GM12873 (cell line): Measurements from ENCODE around the gene SGSM2.

ENCODE experiments used
- TF ChIP-seq, protein P1 (sequence below): IDR thresholded peaks from 2 replicates; pipeline ENCODE4 v1.5.1; 2012; ENCODE audit warnings: low read depth, mild to moderate bottlenecking, moderate library complexity, low read length, control low read depth; ENCODE audit not compliant: insufficient read depth; ENCODE audit errors: missing control alignments

SGSM2 gene

DNA sequence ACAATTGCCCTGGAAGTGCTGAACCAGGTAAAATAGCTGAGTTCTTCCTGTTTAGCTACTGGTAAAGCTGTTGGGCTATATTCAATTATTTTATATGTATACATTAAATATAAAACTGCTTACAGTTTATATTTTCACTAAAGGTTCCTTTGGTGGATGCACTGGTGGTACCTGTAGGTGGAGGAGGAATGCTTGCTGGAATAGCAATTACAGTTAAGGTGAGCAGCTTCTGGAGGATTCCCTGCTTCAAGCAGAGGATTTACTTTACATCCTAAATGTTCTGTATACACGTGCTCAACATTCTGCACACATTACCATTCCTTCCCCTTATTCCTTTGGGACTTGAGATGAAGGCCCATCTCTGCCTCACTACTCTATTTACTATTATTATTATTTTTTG lies 15.9 kb upstream of the SGSM2 start:
- TF ChIP-seq, protein P1, sequence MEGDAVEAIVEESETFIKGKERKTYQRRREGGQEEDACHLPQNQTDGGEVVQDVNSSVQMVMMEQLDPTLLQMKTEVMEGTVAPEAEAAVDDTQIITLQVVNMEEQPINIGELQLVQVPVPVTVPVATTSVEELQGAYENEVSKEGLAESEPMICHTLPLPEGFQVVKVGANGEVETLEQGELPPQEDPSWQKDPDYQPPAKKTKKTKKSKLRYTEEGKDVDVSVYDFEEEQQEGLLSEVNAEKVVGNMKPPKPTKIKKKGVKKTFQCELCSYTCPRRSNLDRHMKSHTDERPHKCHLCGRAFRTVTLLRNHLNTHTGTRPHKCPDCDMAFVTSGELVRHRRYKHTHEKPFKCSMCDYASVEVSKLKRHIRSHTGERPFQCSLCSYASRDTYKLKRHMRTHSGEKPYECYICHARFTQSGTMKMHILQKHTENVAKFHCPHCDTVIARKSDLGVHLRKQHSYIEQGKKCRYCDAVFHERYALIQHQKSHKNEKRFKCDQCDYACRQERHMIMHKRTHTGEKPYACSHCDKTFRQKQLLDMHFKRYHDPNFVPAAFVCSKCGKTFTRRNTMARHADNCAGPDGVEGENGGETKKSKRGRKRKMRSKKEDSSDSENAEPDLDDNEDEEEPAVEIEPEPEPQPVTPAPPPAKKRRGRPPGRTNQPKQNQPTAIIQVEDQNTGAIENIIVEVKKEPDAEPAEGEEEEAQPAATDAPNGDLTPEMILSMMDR: no peak

DNA sequence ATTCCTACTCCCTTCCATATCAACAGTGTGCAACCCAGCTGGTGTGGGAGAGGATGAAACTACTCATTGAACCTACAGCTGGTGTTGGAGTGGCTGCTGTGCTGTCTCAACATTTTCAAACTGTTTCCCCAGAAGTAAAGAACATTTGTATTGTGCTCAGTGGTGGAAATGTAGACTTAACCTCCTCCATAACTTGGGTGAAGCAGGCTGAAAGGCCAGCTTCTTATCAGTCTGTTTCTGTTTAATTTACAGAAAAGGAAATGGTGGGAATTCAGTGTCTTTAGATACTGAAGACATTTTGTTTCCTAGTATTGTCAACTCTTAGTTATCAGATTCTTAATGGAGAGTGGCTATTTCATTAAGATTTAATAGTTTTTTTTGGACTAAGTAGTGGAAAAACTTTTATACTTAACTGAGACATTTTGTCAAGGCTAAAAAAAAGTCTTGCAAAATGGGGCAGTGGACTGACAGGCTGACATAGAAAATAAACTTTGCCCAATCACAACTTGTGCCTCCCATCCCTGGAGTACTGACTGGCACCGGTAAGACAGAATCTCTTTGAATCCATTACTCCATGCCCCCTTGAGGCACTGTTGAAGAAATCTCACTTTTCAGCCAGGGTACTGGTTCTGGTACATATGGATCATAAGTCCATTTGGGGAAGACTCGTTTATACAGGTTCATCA lies 13.5 kb upstream of the SGSM2 start:
- TF ChIP-seq, protein P1: no peak

DNA sequence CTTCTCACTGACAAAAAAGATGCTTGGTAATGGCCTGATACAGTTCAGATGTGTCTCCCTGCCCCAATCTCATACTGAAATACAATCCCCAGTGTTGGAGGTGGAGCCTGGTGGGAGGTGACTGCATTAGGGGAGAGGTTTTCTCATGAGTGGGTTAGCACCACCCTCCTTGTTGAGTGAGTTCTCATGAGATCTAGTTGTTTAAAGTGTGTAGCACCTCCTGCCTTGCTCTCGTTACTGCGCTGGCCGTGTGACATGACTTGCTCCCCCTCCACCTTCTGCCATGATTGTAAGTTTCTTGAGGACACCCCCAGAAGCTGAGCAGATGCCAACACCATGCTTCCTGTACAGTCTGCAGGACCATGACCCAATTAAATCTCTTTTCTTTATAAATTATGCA lies 6.0 kb upstream of the SGSM2 start:
- TF ChIP-seq, protein P1: no peak

DNA sequence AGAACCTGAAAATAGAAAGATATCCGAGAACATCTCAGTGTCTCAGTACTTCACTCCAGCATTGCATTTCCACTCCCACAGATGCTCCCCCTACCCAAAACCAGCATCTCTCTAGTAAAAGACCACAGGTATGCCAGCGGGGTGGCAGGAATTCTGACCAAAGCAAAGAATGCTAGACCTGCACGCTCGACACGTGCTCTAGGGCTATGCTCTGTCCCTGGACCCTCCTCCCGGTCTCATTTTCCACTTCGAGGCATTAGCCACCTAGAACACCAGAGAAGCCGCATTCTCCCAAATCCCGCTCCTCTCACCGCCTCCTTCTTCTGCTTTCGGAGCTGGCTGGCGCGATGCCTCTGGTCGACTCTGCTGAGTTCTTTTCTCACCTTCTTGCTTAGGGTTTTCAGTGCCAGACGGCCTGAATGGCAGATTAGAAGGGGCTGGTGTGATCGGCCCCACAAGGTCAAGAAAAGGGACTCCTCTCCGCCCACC lies 1.5 kb upstream of the SGSM2 start:
- TF ChIP-seq, protein P1: no peak

DNA sequence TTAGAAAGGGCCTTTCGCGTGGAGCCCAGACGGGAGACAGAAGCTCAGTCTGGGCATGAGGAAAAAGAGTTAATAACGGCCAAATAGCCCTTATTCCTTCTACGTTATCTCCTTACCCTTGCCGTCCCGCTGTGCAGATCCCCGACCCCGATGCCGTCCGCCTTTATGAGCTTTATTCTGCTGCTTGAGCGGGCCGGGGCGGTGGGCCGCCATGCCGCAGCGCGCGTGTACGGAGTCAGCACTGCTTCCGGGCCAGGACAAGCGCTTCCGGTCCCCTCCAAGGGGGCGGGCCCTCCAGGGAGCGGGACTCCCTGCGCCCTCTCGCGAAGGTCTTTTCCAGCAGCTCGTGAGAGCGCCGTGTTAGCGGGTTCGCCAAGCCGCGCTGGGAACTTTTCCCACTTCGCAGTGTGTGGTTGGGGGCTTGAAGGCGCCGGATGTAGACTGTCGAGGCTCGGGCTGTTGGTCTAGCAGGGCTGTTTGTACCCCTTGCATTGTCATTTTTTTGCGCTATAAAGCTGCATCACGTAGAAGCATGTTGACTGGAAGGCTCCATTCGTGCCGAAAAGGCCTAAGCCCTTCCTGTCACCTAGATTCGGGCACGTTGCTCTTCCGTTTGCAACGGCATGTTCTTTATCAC lies 968 bp upstream of the SGSM2 start, which contains the start of gene TSR1:
TSR1 (minus strand) TSS at position 243 of the 637 bp plus-strand sequence; CDS start at position 213, 30 bp downstream.
- TF ChIP-seq, protein P1: peak; percentile 29

DNA sequence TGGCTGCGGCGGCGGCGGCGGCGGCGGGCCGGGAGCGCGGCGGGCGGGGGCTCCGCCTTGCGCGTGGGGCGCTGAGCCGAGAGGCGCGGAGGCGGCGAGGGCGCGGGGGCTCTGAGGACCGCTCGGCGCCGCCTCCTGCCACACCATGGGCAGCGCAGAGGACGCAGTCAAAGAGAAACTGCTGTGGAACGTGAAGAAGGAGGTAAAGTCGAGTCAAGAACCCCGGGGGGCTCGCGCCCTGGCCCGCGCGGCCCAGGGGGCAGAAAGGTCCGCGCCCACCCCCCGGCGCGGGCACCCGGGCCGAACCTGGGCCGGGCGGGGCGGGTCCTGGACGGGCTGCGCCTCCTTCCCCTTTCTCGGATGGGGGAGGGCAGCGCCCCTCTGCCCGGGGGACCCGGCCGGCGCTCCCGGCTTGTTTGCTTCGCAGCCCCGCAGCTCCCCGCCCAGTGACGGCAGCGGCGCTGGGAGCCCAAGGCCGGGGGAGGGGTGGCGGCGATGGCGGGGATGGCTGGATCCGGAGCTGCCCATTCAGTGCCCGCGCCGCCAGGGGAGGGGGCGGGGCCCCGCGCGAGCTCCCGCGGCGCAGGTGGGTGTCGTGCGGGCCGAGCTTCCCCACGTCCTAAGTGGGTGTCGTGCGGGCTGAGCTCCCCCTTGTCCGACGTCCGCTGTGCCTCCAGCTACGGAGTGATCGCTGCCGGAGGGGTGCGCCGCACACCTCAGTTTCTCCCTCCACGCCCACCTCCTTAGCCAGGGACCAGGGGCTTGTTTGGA lies 428 bp downstream of the SGSM2 start:
- TF ChIP-seq, protein P1: no peak

DNA sequence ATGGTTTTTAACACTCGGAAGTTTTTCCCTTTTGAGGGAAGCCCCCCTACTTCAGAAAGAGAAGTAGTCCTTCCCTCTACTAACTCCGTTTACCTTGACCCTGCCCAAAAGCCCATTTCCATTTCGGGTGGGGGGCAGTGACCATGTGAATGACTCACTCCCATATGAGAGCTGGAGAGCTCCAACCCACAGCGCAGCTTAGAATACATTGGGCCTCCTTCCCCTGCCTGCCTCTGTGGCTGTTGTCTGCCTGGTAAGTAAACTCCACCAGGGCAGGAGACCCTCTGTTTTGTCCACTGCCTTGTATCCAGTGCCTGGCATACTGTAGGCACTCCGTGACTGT lies 985 bp downstream of the SGSM2 start:
- TF ChIP-seq, protein P1: no peak
